Neutrophil (primary cell): ENCODE data around the gene PDE3A.

ENCODE experiments used
- H3K27ac ChIP-seq: fragments of 200-600 bp; sonication (generic); 2 replicates; pipeline ENCODE4 v1.5.1; 2016; ENCODE audit warnings: mild to moderate bottlenecking, moderate library complexity
- H3K27me3 ChIP-seq: fragments of 200-600 bp; sonication (generic); 2 replicates; pipeline ENCODE4 v1.6.0; 2016; ENCODE audit warnings: mild to moderate bottlenecking
- H3K36me3 ChIP-seq: fragments of 200-600 bp; sonication (generic); 2 replicates; pipeline ENCODE4 v1.5.1; 2017
- H3K4me1 ChIP-seq, 2 experiments: fragments of 200-600 bp in 1 of 2; sonication (generic) in 1 of 2; 1 replicate in 1 of 2; 2 replicates in 1 of 2; pipeline versions ENCODE4 v1.5.1 to v1.6.1; 2013 to 2016; ENCODE audit warnings: low read depth in 1 of 2, low read length in 1 of 2, mild to moderate bottlenecking in 1 of 2, moderate library complexity in 1 of 2; ENCODE audit not compliant: control insufficient read depth in 1 of 2, insufficient read depth in 1 of 2
- H3K4me3 ChIP-seq, 2 experiments: fragments of 200-600 bp in 1 of 2; sonication (generic) in 1 of 2; 1 replicate in 1 of 2; 2 replicates in 1 of 2; pipeline ENCODE4 v1.5.1; 2013 to 2016; ENCODE audit warnings: low read depth in 1 of 2, low read length in 1 of 2, mild to moderate bottlenecking in 1 of 2, moderate library complexity in 1 of 2
- H3K9me3 ChIP-seq: fragments of 200-600 bp; sonication (generic); 2 replicates; pipeline ENCODE4 v1.5.1; 2016
- CTCF ChIP-seq: fragments of 200-600 bp; sonication (generic); IDR thresholded peaks from 2 replicates; pipeline ENCODE4 v1.5.1; 2016; ENCODE audit warnings: antibody characterized with exemption

Gene PDE3A

GRCh38 chr12:20424841-20425240 lies 56.5 kb downstream of the PDE3A start:
- H3K9me3 ChIP-seq, result no peaks in the 10 kb centered on the region
- H3K36me3 ChIP-seq, result no peaks in the 10 kb centered on the region
- no peaks in the 10 kb centered on the region for H3K27me3 ChIP-seq
- H3K4me1 ChIP-seq, result no peaks in the 10 kb centered on the region
- no peak overlapping the region for H3K4me3 ChIP-seq
- no peak for TF ChIP-seq CTCF
- no peak overlapping the region for H3K27ac ChIP-seq

GRCh38 chr12:20426191-20426590 lies 57.9 kb downstream of the PDE3A start:
- Histone ChIP-seq H3K4me1 (no peaks in the 10 kb centered on the region), H3K36me3 (no peaks in the 10 kb centered on the region), H3K9me3 (no peaks in the 10 kb centered on the region), H3K27me3 (no peaks in the 10 kb centered on the region), H3K27ac (no peak overlapping the region), H3K4me3 (no peak overlapping the region)
- TF ChIP-seq CTCF, result no peak

GRCh38 chr12:20426957-20427356 lies 58.6 kb downstream of the PDE3A start:
- Histone ChIP-seq H3K27me3 (no peaks in the 10 kb centered on the region), H3K36me3 (no peaks in the 10 kb centered on the region), H3K9me3 (no peaks in the 10 kb centered on the region), H3K4me1 (no peaks in the 10 kb centered on the region), H3K27ac (no peak overlapping the region), H3K4me3 (no peak overlapping the region)
- TF ChIP-seq CTCF, result no peak

- no peak overlapping the region for H3K4me3 ChIP-seq
- no peak overlapping the region for H3K27ac ChIP-seq
- no peaks in the 10 kb centered on the region for H3K36me3 ChIP-seq
- H3K9me3 ChIP-seq, result no peaks in the 10 kb centered on the region
- TF ChIP-seq CTCF, result no peak
- no peaks in the 10 kb centered on the region for H3K27me3 ChIP-seq
- H3K4me1 ChIP-seq, result no peaks in the 10 kb centered on the region
Measured at GRCh38 chr12:20429852-20430251, 61.5 kb downstream of the PDE3A start.

- Histone ChIP-seq H3K4me3 (no peak overlapping the region), H3K4me1 (no peaks in the 10 kb centered on the region), H3K27ac (no peak overlapping the region), H3K9me3 (no peaks in the 10 kb centered on the region), H3K36me3 (no peaks in the 10 kb centered on the region), H3K27me3 (no peaks in the 10 kb centered on the region)
- no peak for TF ChIP-seq CTCF
Measured at GRCh38 chr12:20432290-20432689, 64.0 kb downstream of the PDE3A start.

- TF ChIP-seq CTCF, result no peak
- H3K4me1 ChIP-seq, result no peaks in the 10 kb centered on the region
- H3K27ac ChIP-seq, result no peak overlapping the region
- no peaks in the 10 kb centered on the region for H3K36me3 ChIP-seq
- H3K27me3 ChIP-seq, result no peaks in the 10 kb centered on the region
- H3K9me3 ChIP-seq, result no peaks in the 10 kb centered on the region
- H3K4me3 ChIP-seq, result no peak overlapping the region
Measured at GRCh38 chr12:20434996-20435395, 66.7 kb downstream of the PDE3A start.
